ENCODE measurements around the gene NOL4L.

DNA sequence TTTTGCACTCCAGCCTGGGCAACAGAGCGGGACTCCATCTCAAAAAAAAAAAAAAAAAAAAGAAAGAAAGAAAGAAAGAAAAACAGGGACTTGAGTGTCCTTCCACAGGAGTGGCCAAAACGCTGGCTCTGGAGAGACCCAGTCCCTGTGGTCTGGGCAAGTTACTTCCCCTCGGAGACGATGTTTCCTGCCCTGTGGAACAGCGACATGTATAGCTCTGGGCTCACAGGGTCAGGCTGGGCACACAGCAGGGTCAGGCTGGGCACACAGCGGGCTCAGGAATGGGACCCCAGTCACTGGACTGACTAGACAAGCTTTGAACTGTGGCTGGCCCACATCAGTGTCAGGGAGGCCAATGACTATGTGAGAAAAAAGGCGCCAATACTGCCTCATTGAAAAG is 116.3 kb downstream of the NOL4L start:
- TF ChIP-seq, protein P1, sequence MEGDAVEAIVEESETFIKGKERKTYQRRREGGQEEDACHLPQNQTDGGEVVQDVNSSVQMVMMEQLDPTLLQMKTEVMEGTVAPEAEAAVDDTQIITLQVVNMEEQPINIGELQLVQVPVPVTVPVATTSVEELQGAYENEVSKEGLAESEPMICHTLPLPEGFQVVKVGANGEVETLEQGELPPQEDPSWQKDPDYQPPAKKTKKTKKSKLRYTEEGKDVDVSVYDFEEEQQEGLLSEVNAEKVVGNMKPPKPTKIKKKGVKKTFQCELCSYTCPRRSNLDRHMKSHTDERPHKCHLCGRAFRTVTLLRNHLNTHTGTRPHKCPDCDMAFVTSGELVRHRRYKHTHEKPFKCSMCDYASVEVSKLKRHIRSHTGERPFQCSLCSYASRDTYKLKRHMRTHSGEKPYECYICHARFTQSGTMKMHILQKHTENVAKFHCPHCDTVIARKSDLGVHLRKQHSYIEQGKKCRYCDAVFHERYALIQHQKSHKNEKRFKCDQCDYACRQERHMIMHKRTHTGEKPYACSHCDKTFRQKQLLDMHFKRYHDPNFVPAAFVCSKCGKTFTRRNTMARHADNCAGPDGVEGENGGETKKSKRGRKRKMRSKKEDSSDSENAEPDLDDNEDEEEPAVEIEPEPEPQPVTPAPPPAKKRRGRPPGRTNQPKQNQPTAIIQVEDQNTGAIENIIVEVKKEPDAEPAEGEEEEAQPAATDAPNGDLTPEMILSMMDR (IDR thresholded peaks at IDR 0.05), result no peak
- no peak for TF ChIP-seq EZH2phosphoT487 (IDR thresholded peaks at IDR 0.05)

Measured in neural progenitor cell (in vitro differentiated cells).